Islet of Langerhans (tissue), 1 donor: Measurements from ENCODE around the gene TMUB2.

Experiments used
- FAIRE-seq: peaks from one replicate; lab custom pipeline; 2011; peaks lifted over from hg19 to GRCh38; lab: Jason Lieb, UNC

TMUB2 gene

GRCh38 chr17:44203731-44204440 is 17.1 kb downstream of the TMUB2 start:
- FAIRE-seq: no peak

DNA sequence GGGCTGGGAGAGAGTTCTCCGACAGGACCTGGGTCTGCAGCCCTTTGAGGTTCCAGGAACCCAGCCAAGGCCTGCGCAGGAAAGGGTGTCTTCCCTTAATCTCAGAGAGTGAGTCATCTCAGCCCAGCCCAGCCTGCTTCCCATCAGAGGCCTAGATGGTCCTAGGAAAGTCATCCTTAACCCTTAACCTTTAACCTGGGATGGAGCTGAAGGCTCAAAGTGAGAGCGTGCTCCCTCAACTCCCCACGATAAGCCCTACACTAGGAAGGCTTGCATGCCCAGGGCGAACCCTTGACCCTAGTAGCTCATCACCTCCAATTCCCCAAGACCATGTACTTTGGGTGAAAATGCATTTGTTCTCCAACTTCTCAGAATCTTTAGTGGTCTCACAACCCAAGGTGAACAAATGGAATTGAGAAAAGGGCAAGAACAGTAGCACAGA is 17.7 kb downstream of the TMUB2 start:
- no peak for FAIRE-seq

DNA sequence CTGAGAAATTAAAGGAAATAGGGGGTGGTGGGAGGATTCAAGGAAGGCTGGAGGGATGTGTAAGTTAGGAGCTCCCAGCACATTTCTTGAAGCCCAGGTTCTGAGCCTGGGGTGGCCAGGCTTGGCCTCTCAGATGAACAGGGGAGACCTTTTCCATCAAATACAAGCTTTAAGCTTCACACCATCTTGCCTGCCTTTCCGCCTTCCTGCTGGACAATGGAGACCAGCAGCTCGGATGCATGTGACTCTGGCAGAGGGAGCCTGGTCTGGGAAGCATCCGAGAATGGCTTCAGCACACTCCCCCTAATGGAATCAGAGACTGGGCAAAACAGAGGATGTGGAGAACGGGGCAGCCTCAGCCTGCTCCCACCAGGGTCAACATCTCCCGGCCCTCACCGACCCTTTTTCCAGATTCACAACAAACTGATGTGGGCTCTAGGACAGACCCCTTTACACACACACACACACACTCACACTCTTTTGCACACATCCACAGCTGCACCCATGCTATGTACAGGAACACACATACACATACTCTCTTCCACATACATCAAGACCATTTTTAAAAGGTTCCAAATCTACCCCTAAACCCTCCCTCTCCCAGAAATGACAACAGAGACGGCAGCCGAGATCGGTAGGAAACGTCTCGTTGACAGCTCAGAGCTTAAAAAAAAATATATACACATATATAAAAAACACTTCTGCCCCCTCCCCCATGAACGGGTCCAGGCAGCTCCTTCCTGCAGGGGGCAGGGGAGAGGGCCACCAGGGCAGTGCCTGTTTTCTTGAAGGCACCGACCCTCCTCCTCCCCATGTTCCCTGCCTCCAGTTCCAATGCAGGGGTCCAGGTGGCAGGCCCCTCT is 19.4 kb downstream of the TMUB2 start:
- no peak for FAIRE-seq

- FAIRE-seq: no peak
Observed at GRCh38 chr17:44206825-44207155, 20.0 kb downstream of the TMUB2 start.

DNA sequence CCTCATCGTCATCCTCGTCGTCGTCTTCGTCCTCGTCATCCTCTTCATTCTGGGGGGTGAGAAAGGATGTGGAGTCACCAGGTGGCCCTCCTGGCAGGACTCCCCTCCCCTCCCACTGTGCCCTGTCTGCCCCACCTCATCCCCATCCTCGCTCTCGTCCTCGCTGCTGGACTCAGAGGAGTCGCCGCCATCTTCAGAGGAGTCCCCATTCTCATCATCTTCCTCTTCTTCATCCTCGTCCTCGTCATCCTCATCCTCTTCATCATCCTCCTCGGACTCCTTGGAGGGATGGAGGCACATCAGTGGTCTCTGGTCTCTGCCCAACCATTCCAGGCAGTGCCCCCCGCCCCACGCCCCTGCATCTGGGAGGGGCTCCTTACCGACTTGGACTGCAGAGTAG is 20.5 kb downstream of the TMUB2 start:
- FAIRE-seq: no peak

DNA sequence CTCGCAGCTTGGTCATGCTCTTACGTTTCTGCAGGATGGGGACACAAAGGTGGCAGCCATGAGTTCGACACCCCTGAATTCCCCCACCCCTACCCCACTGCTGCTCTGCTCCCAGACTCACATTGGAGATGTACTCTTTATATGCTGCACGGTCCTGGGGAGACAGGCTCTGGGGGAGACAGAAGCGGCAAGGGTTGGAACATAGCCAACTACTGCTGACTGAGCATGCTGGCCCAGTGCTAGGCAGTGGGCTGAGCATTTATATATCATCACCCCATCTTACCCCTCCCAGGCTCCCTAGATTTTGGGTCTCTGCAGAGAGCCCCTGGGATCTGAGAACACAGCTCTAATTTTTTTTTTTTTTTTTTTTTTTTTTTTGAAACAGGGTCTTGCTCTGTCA is 21.0 kb downstream of the TMUB2 start:
- no peak for FAIRE-seq

DNA sequence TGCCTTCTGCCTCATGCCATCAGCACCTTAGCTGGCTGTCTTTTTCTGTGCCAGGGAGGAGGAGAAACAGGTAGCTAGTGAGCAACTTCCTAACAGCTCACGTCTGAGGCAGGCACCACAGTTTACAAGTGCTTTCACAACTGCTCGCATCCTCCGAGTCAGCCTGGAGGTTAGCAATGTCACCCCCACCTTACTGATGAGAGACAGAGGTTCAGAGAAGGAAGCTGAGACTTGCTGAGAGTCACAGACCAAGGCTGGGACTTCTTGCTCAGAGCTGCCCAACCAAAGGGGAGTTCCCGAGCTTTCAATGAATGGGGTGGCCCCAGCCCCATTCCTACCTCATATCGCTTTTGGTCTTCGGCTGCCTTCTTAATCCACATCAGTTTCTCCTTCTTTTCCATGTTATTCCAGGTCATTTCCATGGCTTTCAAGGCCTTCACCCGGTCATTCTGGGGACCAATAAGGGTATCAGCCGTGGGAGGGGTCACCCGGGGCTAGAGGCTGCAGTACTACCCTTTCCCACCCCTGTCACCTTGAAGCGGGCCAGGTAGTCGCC is 23.1 kb downstream of the TMUB2 start:
- FAIRE-seq: no peak

- no peak for FAIRE-seq
Observed at GRCh38 chr17:44210342-44211192, 23.8 kb downstream of the TMUB2 start.

GRCh38 chr17:44211281-44212265 is 24.8 kb downstream of the TMUB2 start:
- FAIRE-seq: no peak

GRCh38 chr17:44212507-44213402 is 26.0 kb downstream of the TMUB2 start:
- FAIRE-seq: no peak

GRCh38 chr17:44213403-44214229 is 26.8 kb downstream of the TMUB2 start:
- no peak for FAIRE-seq

- FAIRE-seq: no peak
Observed at GRCh38 chr17:44214230-44214494, 27.4 kb downstream of the TMUB2 start.

DNA sequence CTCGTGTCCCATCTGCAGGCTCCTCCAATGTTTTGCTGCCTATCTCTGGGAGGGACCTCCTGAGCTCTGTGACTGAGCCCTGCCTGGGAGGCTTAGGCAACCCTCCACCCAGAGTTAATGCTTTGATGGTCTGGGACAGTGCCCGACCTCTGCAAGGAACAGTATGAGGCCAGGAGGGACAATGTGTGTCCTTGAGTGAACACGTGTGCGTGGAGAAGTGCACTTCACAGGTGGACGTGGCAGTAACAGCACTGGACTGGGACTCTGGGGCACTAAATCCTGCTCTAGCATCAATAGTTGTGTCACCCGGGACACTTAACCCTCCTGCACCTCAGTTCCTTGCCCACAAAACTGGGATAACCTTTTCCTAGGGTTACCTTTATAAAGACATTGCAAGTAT is 28.1 kb downstream of the TMUB2 start:
- FAIRE-seq: no peak

- FAIRE-seq: no peak
Observed at GRCh38 chr17:44216173-44216572, 29.4 kb downstream of the TMUB2 start.

DNA sequence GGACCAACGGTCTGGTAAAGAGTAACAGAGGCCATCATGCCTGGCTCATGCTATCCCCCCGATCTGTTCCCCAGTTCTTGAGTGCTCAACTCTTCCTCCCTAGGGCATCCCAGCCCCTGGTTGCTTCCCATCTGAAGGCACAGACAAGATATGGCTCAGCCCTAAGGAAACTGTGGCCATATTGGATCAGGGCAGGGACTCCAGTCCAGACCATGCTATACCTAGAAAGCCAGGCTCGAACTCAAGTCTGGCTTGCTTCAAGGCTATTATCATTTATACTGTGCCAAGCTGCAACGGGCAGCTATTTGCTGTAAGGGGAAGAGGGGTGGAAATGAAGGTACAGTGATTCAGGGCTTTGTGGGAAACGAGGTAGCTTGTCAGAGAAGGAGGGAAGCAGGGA is 29.9 kb downstream of the TMUB2 start:
- no peak for FAIRE-seq

DNA sequence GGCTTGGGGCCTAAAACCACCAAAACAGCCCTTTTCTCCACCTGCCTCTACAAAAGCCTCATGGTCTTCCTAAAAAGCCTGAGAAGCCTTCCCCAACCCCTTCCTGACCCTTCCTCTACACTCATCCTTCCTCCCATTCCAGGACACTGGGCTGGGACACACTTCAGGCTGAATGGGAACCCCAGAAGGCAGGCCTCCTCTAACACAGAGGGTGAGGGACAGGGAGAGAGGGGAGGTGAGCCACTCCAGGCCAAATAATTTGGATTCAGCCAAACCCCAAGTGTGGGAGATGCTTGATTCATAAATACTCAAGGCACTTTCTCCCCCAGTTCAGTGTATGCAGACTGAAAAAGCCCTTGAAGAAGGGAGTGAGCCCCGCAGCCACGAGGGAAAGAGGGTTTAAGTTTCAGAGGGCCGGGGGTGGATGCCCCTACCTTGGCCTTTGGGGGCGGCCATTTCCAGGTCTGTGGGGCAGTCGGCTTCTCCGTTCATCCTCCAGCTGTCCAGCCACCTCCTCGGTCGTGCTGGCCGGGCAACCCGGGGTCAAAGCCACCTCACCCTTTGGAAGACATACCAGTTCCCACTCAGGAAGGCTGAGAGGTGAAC is 31.1 kb downstream of the TMUB2 start:
- FAIRE-seq: no peak

- FAIRE-seq: no peak
Observed at GRCh38 chr17:44218344-44219107, 31.8 kb downstream of the TMUB2 start.

DNA sequence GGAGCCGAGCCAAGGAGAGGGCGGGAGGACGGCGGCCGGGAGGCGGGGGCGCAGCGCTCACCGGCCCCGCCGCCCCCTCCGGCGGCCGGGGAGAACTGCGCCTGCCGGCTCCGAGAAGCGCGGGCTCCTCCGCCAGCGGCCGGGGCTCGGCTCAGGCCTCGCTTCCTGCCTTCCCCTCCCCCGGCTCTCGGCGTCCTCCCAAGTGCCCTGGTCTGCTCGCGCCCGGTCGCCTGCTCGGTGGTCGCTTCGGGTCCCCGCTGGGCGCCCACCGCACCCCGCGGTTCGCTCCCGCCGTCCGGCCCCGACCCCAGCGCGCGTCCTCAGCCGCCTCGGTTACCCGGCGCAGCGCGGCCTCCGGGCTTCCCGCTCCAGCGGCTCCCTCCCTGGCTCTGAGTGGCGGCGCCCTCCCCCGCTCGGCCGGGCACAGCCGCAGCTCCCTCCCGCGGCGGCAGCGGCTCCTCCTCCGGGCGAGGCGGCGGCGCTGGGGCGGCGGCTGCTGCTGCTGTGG is 32.4 kb downstream of the TMUB2 start:
- FAIRE-seq: no peak
